ENCODE results near the gene PCED1B. TPM values are rescaled to one million over a fixed set of nuclear protein-coding genes. Genes with fewer than 3 reads are reported as not detected.

PCED1B gene
- total RNA-seq, 1 experiment from 2014 or later: 3.3 TPM

GRCh38 chr12:47067176-47067575 is 12.2 kb upstream of the PCED1B start:
- Histone ChIP-seq H2AK5ac (ENCODE audit: insufficient read length, low read length) (no peak overlapping the region), H3T11ph (ENCODE audit: low read length) (no peak overlapping the region), H3K4me1 (ENCODE audit: insufficient read depth, low read length) (peaks cover 3% of the 10 kb centered on the region; the same call in 1 of the 2 replicates), H3K79me1 (ENCODE audit: insufficient read depth, low read depth, low read length, poor library complexity, severe bottlenecking) (no peaks in the 10 kb centered on the region), H3K79me2 (ENCODE audit: insufficient read depth, low read length) (no peaks in the 10 kb centered on the region), H2BK5ac (ENCODE audit: insufficient read length, low read length) (no peak overlapping the region), H3K27me3 (ENCODE audit: insufficient read depth, low read length) (no peaks in the 10 kb centered on the region), H3K18ac (ENCODE audit: insufficient read length, low read depth, low read length) (no peak overlapping the region), H4K5ac (ENCODE audit: insufficient read length, low read depth, low read length) (no peak overlapping the region), H3K4ac (ENCODE audit: low read depth, low read length) (no peak overlapping the region), H3K4me2 (ENCODE audit: insufficient read depth, insufficient read length, low read length) (no peak overlapping the region), H2BK12ac (ENCODE audit: insufficient read length, low read depth, low read length) (no peak overlapping the region), H2BK120ac (ENCODE audit: low read depth, low read length, poor library complexity, severe bottlenecking) (no peak overlapping the region), H3K23me2 (ENCODE audit: insufficient read length, low read depth, low read length, poor library complexity, severe bottlenecking) (no peaks in the 10 kb centered on the region), H4K20me1 (ENCODE audit: control insufficient read depth, insufficient read depth, insufficient read length) (no peaks in the 10 kb centered on the region), H3K9me3 (ENCODE audit: control insufficient read depth, low read depth, low read length) (no peaks in the 10 kb centered on the region), H2BK15ac (ENCODE audit: low read depth, low read length) (no peak overlapping the region), H4K8ac (replicated peaks; ENCODE audit: insufficient read length, low read depth, low read length) (no peak overlapping the region), H2BK20ac (ENCODE audit: low read depth, low read length, poor library complexity, severe bottlenecking) (no peak overlapping the region), H3K9ac (ENCODE audit: extremely low read depth, insufficient read length, low read length) (no peak overlapping the region), H3K14ac (ENCODE audit: insufficient read depth, low read length) (no peak overlapping the region), H3K56ac (ENCODE audit: insufficient read length, low read depth, low read length) (no peak overlapping the region), H2AFZ (ENCODE audit: low read length) (no peak overlapping the region), H4K91ac (ENCODE audit: insufficient read length, low read depth, low read length) (no peak overlapping the region), H3K27ac (ENCODE audit: insufficient read length, low read depth, low read length) (no peak overlapping the region), H3K23ac (ENCODE audit: insufficient read length, low read depth, low read length) (no peak overlapping the region)
- H3K4me1 Mint-ChIP-seq: peaks cover 19 to 22% of the 10 kb centered on the region in 2 experiments
- no peak for TF ChIP-seq CTCF (conservative IDR thresholded peaks at IDR 0.05)
- no peak overlapping the region; a peak in 1 of 5 replicates for H3K4me3 Mint-ChIP-seq
- no CpG with 5 or more reads among the region's 1 CpG for WGBS (ENCODE audit: extremely low coverage, insufficient read length, low lambda C conversion rate)
- H3K9me3 Mint-ChIP-seq: peaks cover 0 to 3% of the 10 kb centered on the region in 2 experiments; a peak in 2 of 5 replicates
- DNase-seq: no peak
- H3K27me3 Mint-ChIP-seq (ENCODE audit: low read depth): no peaks in the 10 kb centered on the region
- no peaks in the 10 kb centered on the region for H3K36me3 Mint-ChIP-seq (ENCODE audit: insufficient read depth in 1 of 3, low read depth in 3 of 3)
- H3K27ac Mint-ChIP-seq: no peak overlapping the region
